ENCODE measurements around the gene NXPH1. TPM values are rescaled to one million over a fixed set of nuclear protein-coding genes. Genes with fewer than 3 reads are reported as not detected.

The NXPH1 gene
- total RNA-seq, 1 donor: not detected

GRCh38 chr7:8702807-8703206, 269.4 kb downstream of the NXPH1 start:
- Histone ChIP-seq H3K79me2 (ENCODE audit: insufficient read depth, low read length) (no peaks in the 10 kb centered on the region), H4K20me1 (ENCODE audit: insufficient read depth, low read length) (no peaks in the 10 kb centered on the region), H3K36me3 (ENCODE audit: insufficient read depth, low read length) (no peaks in the 10 kb centered on the region), H3K9me3 (ENCODE audit: low read depth, low read length) (peaks cover 5% of the 10 kb centered on the region), H3K27ac (ENCODE audit: low read depth, low read length) (no peak overlapping the region), H3K4me3 (ENCODE audit: insufficient read depth, low read length) (no peak overlapping the region), H2AFZ (ENCODE audit: low read length) (no peak overlapping the region), H3K4me1 (ENCODE audit: insufficient read depth, low read length) (no peaks in the 10 kb centered on the region), H3K4me2 (ENCODE audit: insufficient read depth, low read length) (no peak overlapping the region), H3K27me3 (ENCODE audit: insufficient read depth, low read length) (no peaks in the 10 kb centered on the region)
- no peak for TF ChIP-seq CTCF (IDR thresholded peaks at IDR 0.05; ENCODE audit: extremely low read depth, low read depth, low read length)
- DNase-seq (ENCODE audit: insufficient read length, low spot score, missing footprints): no peak

- DNase-seq (ENCODE audit: insufficient read length, low spot score, missing footprints): no peak
- no peak for TF ChIP-seq CTCF (IDR thresholded peaks at IDR 0.05; ENCODE audit: extremely low read depth, low read depth, low read length)
- H3K4me1 ChIP-seq (ENCODE audit: insufficient read depth, low read length): no peaks in the 10 kb centered on the region
Measured at GRCh38 chr7:8710124-8710523, 276.7 kb downstream of the NXPH1 start.

GRCh38 chr7:8714791-8715190, 281.4 kb downstream of the NXPH1 start:
- no peaks in the 10 kb centered on the region for H4K20me1 ChIP-seq (ENCODE audit: insufficient read depth, low read length)
- no peaks in the 10 kb centered on the region for H3K9me3 ChIP-seq (ENCODE audit: low read depth, low read length)
- H2AFZ ChIP-seq (ENCODE audit: low read length): no peak overlapping the region
- H3K79me2 ChIP-seq (ENCODE audit: insufficient read depth, low read length): no peaks in the 10 kb centered on the region
- H3K27me3 ChIP-seq (ENCODE audit: insufficient read depth, low read length): no peaks in the 10 kb centered on the region
- no peak for TF ChIP-seq CTCF (IDR thresholded peaks at IDR 0.05; ENCODE audit: extremely low read depth, low read depth, low read length)
- no peak for DNase-seq (ENCODE audit: insufficient read length, low spot score, missing footprints)
- H3K4me2 ChIP-seq (ENCODE audit: insufficient read depth, low read length): no peak overlapping the region
- H3K4me1 ChIP-seq (ENCODE audit: insufficient read depth, low read length): no peaks in the 10 kb centered on the region
- H3K4me3 ChIP-seq (ENCODE audit: insufficient read depth, low read length): no peak overlapping the region
- no peak overlapping the region for H3K27ac ChIP-seq (ENCODE audit: low read depth, low read length)
- no peaks in the 10 kb centered on the region for H3K36me3 ChIP-seq (ENCODE audit: insufficient read depth, low read length)

More at GRCh38 chr7:8710124-8710523, 276.7 kb downstream of the NXPH1 start:
- Histone ChIP-seq H3K4me3 (ENCODE audit: insufficient read depth, low read length) (no peak overlapping the region), H3K9me3 (ENCODE audit: low read depth, low read length) (peaks cover 3% of the 10 kb centered on the region), H2AFZ (ENCODE audit: low read length) (no peak overlapping the region), H3K36me3 (ENCODE audit: insufficient read depth, low read length) (no peaks in the 10 kb centered on the region), H3K79me2 (ENCODE audit: insufficient read depth, low read length) (no peaks in the 10 kb centered on the region), H4K20me1 (ENCODE audit: insufficient read depth, low read length) (no peaks in the 10 kb centered on the region), H3K4me2 (ENCODE audit: insufficient read depth, low read length) (no peak overlapping the region), H3K27ac (ENCODE audit: low read depth, low read length) (no peak overlapping the region), H3K27me3 (ENCODE audit: insufficient read depth, low read length) (no peaks in the 10 kb centered on the region)

DNA sequence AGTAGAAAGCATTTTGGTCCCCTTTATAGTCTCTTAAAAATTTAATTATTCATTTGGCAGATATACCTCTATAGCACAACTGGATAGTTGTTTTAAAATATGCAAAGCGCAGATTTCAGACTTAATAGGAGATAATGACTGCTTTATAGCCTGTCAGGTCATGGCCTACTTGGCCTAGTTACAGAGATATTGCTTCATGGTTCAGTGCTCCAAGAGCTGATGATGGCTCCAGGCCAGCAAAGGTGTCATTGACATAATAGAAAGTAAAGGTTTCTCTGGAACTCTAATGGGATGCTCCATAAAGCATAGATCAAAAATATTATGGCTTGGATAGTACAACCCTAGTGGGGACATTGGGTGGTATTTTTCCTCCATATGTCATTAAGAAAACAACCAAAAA, 285.7 kb downstream of the NXPH1 start:
- Histone ChIP-seq H2AFZ (ENCODE audit: low read length) (no peak overlapping the region), H3K79me2 (ENCODE audit: insufficient read depth, low read length) (no peaks in the 10 kb centered on the region), H3K9me3 (ENCODE audit: low read depth, low read length) (no peaks in the 10 kb centered on the region), H3K27ac (ENCODE audit: low read depth, low read length) (no peak overlapping the region), H3K4me1 (ENCODE audit: insufficient read depth, low read length) (no peaks in the 10 kb centered on the region), H3K36me3 (ENCODE audit: insufficient read depth, low read length) (no peaks in the 10 kb centered on the region), H3K27me3 (ENCODE audit: insufficient read depth, low read length) (no peaks in the 10 kb centered on the region), H3K4me2 (ENCODE audit: insufficient read depth, low read length) (no peak overlapping the region), H3K4me3 (ENCODE audit: insufficient read depth, low read length) (no peak overlapping the region), H4K20me1 (ENCODE audit: insufficient read depth, low read length) (no peaks in the 10 kb centered on the region)
- no peak for DNase-seq (ENCODE audit: insufficient read length, low spot score, missing footprints)
- TF ChIP-seq CTCF (IDR thresholded peaks at IDR 0.05; ENCODE audit: extremely low read depth, low read depth, low read length): no peak

Measured in osteoblast (primary cell).